GM19238 (cell line): ENCODE results near the gene CD47.

Experiments used
- DNase-seq: peaks from one replicate; pipeline ENCODE4 v3.0.0; 2011; ENCODE audit warnings: low spot score; ENCODE audit not compliant: insufficient read length

The CD47 gene

DNA sequence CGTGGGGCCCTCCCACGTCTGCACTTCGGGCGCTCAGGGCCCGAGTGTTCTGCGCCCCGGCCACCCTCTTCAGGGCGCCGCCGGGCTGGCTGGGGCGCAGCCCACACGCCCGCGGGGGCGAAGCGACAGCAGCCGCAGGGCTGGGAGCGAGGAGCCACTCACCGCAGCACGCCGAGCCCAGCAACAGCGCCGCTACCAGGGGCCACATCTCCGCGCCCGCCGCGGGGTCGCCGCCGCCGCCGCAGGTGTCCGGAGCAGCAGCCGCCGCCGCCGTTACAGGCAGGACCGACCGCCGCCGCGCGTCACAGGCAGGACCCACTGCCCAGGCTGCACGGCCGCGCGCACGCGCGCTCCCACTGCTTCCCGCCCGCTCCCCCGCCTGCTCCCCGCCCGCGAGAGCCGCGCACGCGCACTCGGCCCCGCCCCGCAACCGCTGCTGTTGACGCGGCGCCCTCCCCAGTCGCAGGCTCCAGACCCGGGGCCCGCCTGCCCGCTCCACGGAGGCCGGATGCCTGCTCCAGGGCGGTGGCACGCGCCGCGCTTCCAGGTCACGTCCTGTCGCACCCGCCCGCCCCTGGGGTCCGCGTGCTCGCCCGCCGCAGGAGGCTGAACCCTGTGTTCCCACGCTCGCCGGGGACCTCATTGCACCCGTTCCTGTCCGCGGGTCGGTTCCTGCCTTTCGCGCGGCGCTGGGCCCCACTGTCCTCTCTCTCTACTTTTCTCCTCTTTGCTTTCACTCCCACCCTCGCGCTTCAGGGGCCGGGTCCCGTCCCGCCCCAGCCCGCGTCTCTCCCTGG, at the start of gene CD47:
Gene CD47 (minus strand): TSS at position 331 of the 797 bp plus-strand sequence. CDS start 123 bp downstream, at position 208.
- DNase-seq = peak; percentile 86

DNA sequence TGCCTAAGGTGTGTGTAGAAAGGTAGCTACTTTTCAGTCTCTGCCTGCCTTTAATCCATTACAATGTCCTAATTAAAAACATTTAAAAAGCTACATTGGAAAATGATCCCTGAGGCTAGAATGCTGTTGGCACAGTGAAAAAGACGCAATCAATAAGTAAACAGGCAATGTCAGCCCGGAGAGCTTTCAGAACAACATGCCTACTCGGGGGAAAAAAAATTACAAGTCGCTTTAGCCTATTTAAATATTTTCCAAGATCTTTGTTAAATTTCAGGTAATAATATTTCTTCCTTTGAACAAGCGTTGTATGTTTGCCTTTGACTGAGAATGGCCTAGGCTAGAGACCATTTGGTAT, 46.6 kb upstream of the CD47 start:
- DNase-seq = no peak

DNA sequence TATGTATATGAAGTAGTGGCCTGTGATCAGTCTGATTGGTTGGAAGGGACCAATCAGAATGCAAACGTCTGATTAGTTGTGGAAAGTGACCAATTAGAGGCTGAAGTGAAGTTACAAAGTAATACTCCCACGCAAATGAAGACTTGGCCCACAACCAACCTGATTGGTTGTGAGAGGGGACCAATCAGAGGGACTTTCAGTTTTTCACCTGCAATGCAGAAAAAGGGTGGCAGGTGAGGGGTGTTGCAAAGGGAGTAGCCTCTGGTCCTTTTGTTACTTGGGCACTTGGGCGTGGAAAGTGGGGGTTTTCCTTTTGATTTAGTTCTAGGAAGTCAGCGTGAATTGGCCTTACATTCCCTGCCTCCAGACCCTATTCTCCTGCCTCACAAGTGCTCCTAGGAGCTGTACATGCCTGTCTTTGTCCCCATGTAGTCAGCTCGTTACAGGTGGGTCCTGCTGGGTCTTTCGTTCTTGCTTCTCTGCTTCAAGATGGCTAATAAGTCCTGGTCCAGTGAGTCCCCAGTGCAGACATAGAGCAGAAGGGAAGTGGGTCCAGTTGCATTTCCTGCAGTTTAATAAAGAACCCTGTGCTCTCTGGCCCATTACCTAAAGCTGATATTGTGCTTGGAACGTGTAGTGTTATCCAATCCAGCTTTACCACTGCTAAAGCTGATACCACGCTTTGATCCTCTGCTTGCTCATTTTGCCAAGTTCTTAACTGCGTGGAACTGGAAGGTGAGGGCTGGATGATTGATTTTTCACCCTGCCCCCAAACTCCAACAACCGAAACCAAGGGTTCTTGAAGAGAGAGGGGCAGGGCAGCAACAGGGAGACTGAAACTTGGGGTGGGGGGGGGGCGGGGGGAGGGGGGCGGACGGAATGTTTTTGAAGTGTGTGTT, 46.0 kb upstream of the CD47 start:
- DNase-seq = no peak

DNA sequence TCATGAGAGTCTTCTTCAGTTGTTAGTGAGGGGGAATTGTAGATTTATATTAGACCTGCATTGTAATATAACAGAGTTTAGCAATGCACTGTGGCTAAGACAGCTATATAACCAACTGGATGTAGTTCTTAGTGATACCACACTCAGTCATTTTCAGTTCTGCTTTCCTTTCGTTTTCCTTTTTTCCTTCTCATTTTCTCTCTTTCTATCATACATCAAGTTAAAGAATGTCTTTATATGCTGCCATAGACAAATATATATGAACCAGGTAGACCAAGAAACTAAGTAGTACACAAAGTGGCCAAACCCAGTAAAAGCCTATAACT, 43.7 kb upstream of the CD47 start:
- no peak for DNase-seq

DNA sequence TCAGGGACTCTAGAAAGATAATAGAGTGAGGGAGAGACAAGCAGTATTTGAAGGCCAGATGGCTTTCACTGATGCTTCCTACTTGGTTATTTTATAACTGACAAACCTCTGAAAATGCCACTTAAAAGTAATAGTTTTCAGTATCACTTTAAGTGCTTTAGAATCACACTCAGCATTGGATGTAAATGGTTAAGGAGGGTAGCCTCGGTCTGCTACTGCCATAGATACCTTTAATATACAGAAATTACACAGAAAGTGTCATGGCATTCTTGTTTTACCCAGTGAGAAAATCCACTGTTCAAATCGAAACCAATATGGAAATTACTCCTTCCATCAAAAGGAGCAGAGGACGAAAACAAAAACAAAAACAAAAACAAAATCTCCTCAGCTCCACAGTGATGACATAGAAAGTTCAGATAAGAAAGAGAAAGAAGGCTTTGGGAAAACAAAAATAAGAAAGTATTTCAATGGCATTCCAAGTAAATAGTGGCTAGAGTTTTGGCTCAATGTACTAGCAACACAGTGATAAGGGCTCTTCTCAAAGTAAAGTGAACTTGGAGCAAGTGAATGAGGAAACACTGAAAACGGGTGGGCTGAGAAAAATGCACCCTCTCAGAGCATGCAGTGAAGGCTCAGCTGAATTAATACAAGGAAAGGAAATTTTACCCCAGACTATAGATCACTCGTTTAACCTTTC, 43.2 kb upstream of the CD47 start:
- no peak for DNase-seq

DNA sequence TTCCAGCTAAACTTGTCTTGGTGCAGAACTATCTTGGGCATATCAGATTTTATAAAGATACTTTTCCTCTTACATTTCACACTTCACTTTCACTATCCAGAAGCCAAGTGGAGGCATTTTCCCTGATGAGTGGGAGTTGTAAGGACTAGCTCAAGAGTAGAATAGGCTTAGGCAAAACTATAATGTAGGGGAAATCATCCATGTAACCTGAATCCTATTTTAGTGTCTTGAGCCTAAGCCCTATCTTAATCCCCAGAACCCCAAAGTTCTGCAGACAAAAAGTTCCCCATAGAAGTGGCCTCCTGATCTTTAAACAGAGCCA, 42.2 kb upstream of the CD47 start:
- no peak for DNase-seq

DNA sequence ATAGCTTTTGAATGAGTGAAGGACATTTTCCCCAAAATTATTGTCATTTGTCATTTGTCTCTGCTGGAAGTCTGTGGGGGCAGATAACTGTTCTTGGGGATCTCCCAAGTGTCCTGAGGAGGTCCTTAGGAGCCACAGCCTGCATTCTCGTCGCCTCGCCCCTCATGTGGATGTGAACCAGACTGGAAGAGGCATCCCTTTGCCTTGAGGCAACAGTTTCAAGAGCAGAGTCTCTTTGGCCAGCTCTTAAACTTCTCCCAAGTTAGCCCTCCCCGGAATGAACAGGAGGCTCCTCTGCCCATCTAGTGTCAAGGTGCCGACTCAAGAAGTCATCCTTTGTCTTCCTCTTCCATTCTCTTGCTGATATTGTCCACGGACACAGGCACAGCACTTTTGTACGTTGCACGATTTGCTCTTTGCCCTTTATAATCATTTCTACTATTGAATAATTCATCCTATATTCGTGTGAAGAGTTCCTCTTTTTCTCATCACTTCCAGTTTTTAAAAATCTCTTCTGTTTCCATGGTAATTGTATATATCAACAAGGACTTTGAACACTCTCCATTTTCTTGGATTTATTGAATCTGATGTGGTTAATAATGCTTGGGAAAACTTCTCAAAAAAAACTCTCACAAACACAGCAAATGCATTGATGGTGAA, 40.8 kb upstream of the CD47 start:
- DNase-seq = no peak

DNA sequence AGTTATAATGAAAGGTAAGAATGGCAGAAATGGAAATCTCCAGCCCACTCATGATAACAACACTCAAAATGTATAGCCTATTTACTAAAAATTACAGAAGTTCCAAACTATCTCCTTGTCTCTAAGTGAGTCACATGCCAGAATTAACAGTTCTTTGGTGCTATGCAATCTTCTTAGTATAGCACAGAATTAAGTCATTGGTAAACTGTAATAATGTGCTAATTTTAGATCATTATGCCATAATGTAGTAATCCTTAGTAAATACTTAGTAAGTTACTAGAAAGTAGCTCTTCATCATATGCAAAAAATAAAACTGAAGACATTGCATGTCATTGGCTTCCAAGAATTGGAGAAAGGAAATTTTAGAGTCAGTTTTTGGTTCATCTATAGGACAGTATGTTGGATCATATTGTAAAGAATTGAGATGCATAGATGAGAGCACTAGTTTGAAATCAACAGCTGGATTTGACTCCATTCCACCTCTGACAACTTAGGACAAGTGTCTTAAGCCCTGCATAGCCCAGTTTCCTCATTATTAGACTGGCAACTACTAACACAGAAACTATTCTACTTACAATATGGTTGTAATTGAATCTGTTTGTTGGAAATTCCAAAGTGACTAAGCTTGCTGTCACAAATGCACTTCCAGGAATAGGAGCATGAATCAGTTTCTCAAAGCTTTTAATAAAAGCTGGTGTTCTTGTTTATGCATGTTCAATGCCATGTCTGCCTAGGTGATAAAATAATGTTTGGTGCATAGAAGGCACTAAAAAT, 40.1 kb upstream of the CD47 start:
- DNase-seq = no peak

DNA sequence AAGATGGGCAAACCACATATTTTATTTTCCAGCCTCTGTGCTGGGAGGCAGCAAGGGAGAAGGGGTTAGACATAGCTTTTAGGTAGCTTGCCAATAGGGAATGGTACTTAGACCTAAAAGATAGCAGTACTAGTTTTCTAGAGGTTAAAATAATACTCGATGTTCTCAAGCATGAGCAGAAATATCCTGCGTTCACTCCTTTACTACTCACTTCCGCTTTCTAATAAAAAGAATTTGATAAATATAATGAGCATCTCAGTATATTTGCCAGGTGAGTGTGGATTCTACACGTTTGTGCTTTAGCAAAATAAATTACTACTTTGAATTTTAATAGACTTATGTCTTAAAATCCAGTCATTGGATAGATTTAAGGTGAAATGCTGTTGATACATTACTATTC, 39.4 kb upstream of the CD47 start:
- DNase-seq = no peak

DNA sequence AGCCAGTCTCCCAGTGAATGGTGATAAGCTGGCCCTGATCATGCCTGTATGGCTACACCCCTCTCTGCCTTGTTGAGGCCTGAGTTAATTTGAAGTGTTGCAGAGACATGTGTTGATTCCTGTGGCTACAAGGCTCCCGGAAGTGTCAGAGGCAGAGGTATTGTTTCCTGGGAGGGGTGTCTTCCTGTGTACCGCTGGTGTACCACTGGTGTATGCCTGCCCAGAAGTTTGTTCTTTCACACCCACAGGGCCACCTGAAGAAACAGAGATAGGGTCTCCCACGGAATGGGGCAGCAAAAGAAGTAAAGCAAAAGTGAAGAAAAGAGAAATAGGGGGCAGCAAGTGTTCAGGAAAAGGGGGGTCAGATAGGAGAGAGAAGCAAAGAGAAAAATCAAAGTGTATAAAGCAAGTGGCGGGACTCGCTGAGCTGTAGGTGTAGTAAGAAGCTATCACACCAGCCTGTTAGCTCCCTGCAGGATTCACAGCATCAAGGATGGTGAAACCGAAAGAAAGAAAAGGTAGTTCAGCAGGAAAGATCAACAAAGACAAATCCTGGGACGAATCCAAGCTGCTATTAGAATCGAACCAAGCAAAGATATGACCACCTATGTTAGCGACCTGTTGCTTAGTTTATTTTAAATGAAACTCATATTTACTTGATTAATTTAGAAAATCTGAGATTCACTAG, 36.6 kb upstream of the CD47 start:
- DNase-seq = no peak

DNA sequence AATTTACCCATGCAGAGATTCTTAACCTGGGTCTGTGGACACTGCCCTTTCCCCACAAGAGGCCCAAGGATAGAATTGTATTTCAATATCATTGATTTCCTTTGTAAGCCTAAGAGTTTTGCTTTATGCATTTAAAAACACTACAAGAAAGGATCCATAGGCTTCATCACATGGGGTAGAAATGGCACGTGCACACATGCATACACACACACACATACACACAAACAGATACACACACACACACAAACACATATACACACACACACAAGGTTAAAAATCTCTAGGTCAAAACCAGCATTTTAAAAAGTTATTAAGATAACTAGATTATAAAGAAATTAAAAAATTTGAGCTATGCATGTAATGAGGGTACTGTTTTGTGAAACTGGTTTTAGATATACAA, 35.5 kb upstream of the CD47 start:
- no peak for DNase-seq

DNA sequence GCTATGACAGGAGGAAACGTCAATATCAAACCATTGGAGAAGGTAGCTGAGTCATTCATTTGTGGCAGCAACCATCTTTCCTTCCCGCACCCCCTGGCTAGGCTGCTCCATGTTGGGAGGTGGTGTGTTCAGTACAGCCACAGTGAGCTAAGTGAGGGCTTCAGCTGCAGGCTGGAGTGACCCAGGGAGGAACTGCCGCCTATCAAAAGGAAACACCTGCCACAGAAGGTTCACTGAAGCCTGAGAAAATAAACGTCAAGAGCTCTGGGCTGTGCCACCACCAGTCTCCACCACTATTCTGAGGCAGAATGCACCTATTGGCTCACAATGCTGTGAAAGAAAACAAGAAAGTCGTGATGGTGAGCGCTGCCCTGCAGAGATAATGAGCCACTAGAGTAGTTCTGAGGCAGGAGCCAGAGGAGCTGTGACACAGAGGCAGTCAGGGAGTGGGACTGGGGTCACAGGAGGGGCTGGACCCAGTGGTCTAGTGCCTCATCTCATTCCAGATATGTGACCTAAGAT, 34.8 kb upstream of the CD47 start:
- peak; percentile 10 for DNase-seq

DNA sequence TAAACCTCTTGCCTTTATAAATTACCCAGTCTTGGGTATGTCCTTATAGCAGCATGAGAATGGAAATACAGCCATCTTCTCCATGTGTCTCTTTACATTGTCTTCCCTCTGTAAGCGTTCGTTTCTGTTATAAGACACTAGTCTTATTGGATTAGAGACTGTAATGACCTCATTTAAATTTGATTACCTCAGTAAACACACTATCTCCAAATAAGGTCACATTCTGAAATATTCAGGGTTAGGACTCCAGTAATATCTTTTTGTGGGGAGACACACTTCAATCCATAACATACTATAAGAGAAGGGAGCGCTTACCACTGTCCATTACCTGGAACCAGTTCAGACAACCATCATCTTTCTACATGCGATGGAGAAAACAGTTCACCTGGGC, 34.3 kb upstream of the CD47 start:
- no peak for DNase-seq

DNA sequence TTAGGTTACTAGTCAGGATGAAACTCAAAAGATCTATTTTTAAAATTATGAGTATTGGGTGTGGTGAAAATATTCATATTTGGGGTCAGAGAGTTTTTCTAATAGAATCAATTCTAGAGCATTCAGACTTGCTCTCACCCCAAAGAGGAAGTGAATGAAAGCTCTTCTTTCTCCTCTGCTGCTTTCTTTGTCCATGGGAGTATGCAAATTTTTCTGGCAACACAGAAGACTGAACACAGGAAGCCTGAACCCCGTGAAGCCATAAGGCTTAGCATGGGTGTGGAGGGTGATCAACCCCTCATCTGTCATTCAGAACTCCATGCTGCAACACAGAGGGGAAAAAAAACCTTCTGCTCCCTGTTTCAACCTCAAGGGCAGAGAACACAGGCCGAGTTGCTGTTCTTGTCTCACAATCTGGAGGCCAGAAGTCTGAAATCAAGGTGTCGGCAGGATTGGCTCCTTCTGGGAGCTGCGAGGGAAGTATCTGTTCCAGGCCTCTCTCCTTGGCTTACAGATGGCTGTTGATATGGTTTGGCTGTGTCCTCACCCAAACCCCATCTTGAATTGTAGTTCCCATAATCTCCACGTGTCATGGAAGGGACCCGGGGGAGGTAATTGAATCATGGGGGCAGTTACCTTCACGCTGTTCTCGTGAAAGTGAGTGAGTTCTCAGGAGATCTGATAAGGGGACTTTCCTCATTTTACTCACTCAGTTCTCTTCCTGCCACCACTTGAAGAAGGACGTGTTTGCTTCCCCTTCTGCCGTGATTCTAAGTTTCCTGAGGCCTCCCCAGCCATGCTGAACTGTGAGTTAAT, 33.7 kb upstream of the CD47 start:
- DNase-seq = peak; percentile 50

DNA sequence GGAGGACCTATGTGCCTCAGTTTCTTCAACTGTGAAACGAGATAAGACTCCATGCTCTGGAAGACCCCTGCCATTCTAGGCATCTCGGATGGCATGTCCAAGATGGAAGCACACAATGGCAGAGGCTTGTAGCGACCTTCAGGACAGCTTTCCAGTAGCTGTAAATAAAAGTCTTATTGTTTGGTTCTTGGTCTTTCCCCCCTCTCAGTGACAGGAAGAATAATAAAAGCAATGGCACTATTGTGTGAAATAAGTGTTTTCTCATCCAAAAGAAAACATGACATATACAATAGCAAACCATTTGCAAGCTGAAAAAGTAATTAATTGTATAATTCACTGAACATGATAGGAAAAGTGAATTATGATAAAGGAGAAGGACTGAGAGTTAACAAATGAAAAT, 32.5 kb upstream of the CD47 start:
- no peak for DNase-seq

DNA sequence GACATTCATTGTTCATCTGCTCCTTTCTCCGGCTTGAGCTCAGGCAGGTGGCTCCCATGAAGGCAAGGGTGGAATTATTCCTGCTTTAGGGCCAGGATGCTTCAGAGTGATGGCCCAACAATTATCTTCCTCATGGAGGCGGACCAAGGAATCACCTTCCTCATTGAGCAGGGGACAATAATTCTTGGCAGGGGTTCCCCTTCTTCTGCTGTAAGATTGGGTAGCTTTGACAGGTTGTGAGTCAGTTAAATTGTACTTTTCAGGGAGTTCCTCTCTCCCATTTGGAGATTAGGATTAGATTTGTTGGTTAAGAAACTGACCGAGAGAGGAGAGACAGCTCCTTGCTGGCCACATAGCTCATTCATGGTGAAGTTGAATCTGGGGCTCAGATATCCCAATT, 31.4 kb upstream of the CD47 start:
- DNase-seq = no peak

DNA sequence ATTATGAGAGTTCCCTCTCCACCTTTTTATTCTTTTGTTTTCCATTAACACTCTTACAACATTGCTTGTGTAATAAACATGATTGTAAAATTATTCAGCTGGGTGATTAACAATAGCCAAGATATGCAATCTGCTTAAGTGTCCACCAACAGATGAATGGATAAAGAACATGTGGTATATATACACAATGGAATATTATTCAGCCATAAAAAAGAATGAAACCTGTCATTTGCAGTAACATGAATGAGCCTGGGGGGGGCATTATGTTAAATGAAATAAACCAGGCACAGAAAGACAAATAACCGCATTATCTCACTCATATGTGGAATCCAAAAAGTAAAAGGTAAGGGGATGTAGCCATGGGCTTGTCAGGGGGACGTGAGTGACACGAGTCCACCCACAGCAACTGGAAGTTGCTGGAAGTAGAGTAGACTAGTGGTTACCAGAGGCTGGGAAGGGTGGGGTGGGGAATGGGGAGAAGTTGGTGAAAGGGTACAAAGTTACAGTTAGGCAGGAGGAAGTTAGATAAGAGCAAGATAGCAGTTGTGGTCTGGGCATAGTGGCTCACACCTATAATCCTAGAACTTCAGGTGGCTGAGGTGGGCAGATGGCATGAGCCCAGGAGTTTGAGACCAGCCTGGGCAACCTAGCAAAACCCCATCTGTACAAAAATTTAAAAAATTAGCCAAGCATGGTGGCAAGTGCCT, 28.7 kb upstream of the CD47 start:
- DNase-seq = no peak

DNA sequence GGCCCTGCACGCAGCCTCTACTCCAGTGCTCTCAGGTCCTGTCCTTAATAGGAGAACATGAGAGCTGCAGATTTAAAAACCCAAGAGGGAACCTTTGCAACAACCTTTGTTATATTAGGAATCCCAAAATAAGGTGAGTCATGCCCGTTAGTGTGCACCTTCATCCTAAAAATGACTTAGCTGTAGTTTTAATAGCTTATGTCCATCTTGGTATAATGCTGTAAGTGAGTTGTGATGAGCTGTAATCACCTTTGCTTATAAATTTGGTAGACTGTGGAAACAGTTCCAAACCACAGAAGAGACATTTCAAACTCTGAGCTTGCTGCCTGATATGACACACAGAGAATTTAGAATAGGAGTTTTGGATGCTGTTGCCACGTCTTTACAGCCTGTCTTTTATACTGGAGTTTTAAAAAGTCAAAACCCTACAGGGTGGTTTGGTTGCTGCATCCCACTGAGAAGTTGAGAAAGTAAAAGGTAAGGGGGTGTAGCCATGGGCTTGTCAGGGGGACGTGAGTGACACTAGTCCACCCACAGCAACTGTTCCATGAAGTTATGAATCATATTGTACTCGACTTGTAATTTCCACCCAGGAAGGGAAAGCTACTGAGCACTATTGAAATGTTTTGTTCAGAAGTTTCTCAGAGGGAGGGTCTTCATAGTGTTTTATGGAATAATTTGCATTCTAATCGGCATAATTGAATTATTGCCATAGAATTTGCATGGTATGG, 27.4 kb upstream of the CD47 start:
- DNase-seq = no peak
